Astrocyte (in vitro differentiated cells and primary cell): ENCODE data around the gene ERMARD. TPM values are rescaled to one million over a fixed set of nuclear protein-coding genes. Genes with fewer than 3 reads are reported as not detected.

Source experiments
- DNase-seq: peaks from one replicate; pipeline ENCODE4 v3.0.0-alpha.2; 2010; ENCODE audit warnings: low read depth
- FAIRE-seq: peaks from 2 replicates; lab custom pipeline; 2011; peaks lifted over from hg19 to GRCh38; lab: Jason Lieb, UNC
- H2AFZ ChIP-seq: 2 replicates; pipeline ENCODE4 v1.6.0; 2012; ENCODE audit warnings: low read depth, low read length, inconsistent platforms
- H3K27ac ChIP-seq: 2 replicates; pipeline ENCODE4 v1.5.1; 2011; ENCODE audit warnings: low read depth, low read length, inconsistent platforms
- H3K27me3 ChIP-seq: 2 replicates; pipeline ENCODE4 v1.6.0; 2011; ENCODE audit warnings: low read length, inconsistent platforms; ENCODE audit not compliant: insufficient read depth
- H3K36me3 ChIP-seq: 2 replicates; pipeline ENCODE4 v1.5.1; 2011; ENCODE audit warnings: low read length, inconsistent platforms; ENCODE audit not compliant: insufficient read depth
- H3K4me1 ChIP-seq: 2 replicates; pipeline ENCODE4 v1.5.1; 2011; ENCODE audit warnings: low read length, inconsistent platforms; ENCODE audit not compliant: insufficient read depth
- H3K4me2 ChIP-seq: 2 replicates; pipeline ENCODE4 v1.6.0; 2012; ENCODE audit warnings: low read length, inconsistent platforms
- H3K4me3 ChIP-seq: 2 replicates; pipeline ENCODE4 v1.5.1; 2011; ENCODE audit warnings: low read depth, mild to moderate bottlenecking, low read length, inconsistent platforms; ENCODE audit not compliant: insufficient read depth
- H3K79me2 ChIP-seq: 2 replicates; pipeline ENCODE4 v1.6.0; 2012; ENCODE audit warnings: mild to moderate bottlenecking, low read length, inconsistent platforms; ENCODE audit not compliant: insufficient read depth
- H3K9ac ChIP-seq: 2 replicates; pipeline ENCODE4 v1.6.0; 2012; ENCODE audit warnings: mild to moderate bottlenecking, low read length, inconsistent platforms
- H3K9me3 ChIP-seq: 2 replicates; pipeline ENCODE4 v1.5.1; 2012; ENCODE audit warnings: low read depth, mild to moderate bottlenecking, low read length, inconsistent platforms; ENCODE audit not compliant: insufficient read depth
- H4K20me1 ChIP-seq: 2 replicates; pipeline ENCODE4 v1.6.0; 2012; ENCODE audit warnings: low read length, inconsistent platforms; ENCODE audit not compliant: insufficient read depth
- H3K27ac Mint-ChIP-seq: one replicate; pipeline ENCODE4 v1.8.0; 2021; ENCODE audit warnings: mild to moderate bottlenecking, mixed read lengths; ENCODE audit not compliant: unreplicated experiment
- H3K27me3 Mint-ChIP-seq: one replicate; pipeline ENCODE4 v1.8.0; 2021; ENCODE audit warnings: low read depth, mixed read lengths; ENCODE audit not compliant: unreplicated experiment
- H3K36me3 Mint-ChIP-seq: one replicate; pipeline ENCODE4 v1.8.0; 2021; ENCODE audit warnings: low read depth, mixed read lengths; ENCODE audit not compliant: unreplicated experiment
- H3K4me1 Mint-ChIP-seq: one replicate; pipeline ENCODE4 v1.8.0; 2021; ENCODE audit warnings: low read depth, mixed read lengths; ENCODE audit not compliant: unreplicated experiment
- H3K4me3 Mint-ChIP-seq: one replicate; pipeline ENCODE4 v1.8.0; 2021; ENCODE audit warnings: mild to moderate bottlenecking, moderate library complexity, mixed read lengths; ENCODE audit not compliant: unreplicated experiment
- H3K9me3 Mint-ChIP-seq: one replicate; pipeline ENCODE4 v1.8.0; 2021; ENCODE audit warnings: mild to moderate bottlenecking, mixed read lengths; ENCODE audit not compliant: unreplicated experiment
- EZH2 ChIP-seq: IDR thresholded peaks from 2 replicates; pipeline ENCODE4 v1.6.1; 2012; ENCODE audit warnings: mild to moderate bottlenecking, low read length, inconsistent platforms; ENCODE audit not compliant: insufficient read depth
- total RNA-seq: library from RNA; stranded (reverse); gene quantifications from 2 replicates; pipeline ENCODE4 v1.2.1, GENCODE V29; 2021
- TF ChIP-seq, protein P1 (sequence below): IDR thresholded peaks from 2 replicates; pipeline ENCODE4 v1.5.1; 2011; ENCODE audit warnings: low read depth, mild to moderate bottlenecking, inconsistent platforms, low read length, moderate library complexity; ENCODE audit not compliant: insufficient read depth

Gene ERMARD
- total RNA-seq, 1 donor from 2014 or later = 13.1 TPM

DNA sequence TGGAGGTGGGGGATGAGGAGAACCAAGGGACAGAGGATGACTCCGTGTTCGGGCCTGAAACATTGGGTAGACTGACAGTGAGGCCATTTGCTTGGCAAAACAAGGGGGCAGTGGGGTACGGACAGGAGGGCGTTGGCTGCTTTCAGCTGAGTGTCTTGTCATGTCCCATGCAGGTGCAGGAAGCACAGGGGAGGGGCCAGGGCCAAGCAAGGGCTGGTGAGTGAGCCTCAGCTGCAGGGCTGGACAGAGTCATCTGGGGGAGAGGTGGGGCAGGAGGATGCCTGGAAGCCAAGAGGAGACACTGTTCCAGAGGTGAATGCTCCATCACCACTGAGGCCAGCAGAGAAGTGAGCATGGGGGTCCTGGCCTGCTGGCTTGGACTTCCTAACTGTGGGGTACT is 78.4 kb downstream of the ERMARD start:
- H3K27ac ChIP-seq = no peak overlapping the region
- H3K4me3 Mint-ChIP-seq = no peak overlapping the region
- peaks cover 9% of the 10 kb centered on the region for H3K9me3 Mint-ChIP-seq
- no peak overlapping the region for H3K4me3 ChIP-seq
- H3K27me3 ChIP-seq = peaks cover 4% of the 10 kb centered on the region
- no peak for FAIRE-seq
- H3K27ac Mint-ChIP-seq = no peak overlapping the region
- no peak for DNase-seq
- H3K4me1 Mint-ChIP-seq = peaks cover 9% of the 10 kb centered on the region
- H3K4me1 ChIP-seq = no peaks in the 10 kb centered on the region
- H4K20me1 ChIP-seq = no peaks in the 10 kb centered on the region
- no peaks in the 10 kb centered on the region for H3K36me3 ChIP-seq
- no peaks in the 10 kb centered on the region for H3K36me3 Mint-ChIP-seq
- H2AFZ ChIP-seq = no peak overlapping the region
- H3K9ac ChIP-seq = no peak overlapping the region
- peaks cover 55% of the 10 kb centered on the region for H3K27me3 Mint-ChIP-seq
- H3K79me2 ChIP-seq = no peaks in the 10 kb centered on the region
- no peak overlapping the region for H3K4me2 ChIP-seq
- TF ChIP-seq EZH2 = no peak
- TF ChIP-seq, protein P1, sequence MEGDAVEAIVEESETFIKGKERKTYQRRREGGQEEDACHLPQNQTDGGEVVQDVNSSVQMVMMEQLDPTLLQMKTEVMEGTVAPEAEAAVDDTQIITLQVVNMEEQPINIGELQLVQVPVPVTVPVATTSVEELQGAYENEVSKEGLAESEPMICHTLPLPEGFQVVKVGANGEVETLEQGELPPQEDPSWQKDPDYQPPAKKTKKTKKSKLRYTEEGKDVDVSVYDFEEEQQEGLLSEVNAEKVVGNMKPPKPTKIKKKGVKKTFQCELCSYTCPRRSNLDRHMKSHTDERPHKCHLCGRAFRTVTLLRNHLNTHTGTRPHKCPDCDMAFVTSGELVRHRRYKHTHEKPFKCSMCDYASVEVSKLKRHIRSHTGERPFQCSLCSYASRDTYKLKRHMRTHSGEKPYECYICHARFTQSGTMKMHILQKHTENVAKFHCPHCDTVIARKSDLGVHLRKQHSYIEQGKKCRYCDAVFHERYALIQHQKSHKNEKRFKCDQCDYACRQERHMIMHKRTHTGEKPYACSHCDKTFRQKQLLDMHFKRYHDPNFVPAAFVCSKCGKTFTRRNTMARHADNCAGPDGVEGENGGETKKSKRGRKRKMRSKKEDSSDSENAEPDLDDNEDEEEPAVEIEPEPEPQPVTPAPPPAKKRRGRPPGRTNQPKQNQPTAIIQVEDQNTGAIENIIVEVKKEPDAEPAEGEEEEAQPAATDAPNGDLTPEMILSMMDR = no peak
- no peaks in the 10 kb centered on the region for H3K9me3 ChIP-seq

DNA sequence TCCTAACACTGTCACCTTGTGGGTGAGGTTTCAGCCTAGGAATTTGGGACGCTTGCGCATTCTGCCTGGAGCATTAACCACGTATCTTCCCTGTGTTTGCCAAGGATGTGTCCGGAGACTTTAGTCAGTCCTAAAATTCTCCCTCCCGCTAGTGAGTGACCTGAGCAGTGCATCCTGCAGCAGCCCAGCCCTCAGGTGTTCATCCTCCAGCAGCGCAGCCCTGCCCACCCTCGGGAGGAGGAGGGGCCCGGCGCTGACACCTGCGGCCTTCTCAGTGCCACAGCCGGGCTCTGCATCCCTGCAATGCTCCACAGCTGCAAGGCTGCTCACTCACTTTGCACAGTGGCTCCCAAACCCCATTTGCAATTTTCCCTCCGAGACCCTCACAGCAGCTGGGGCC is 79.5 kb downstream of the ERMARD start:
- no peaks in the 10 kb centered on the region for H4K20me1 ChIP-seq
- no peaks in the 10 kb centered on the region for H3K79me2 ChIP-seq
- no peak overlapping the region for H2AFZ ChIP-seq
- no peak overlapping the region for H3K9ac ChIP-seq
- H3K9me3 Mint-ChIP-seq = peaks cover 15% of the 10 kb centered on the region
- H3K4me3 ChIP-seq = no peak overlapping the region
- peaks cover 9% of the 10 kb centered on the region for H3K4me1 Mint-ChIP-seq
- no peaks in the 10 kb centered on the region for H3K4me1 ChIP-seq
- no peaks in the 10 kb centered on the region for H3K36me3 Mint-ChIP-seq
- no peak overlapping the region for H3K4me2 ChIP-seq
- H3K36me3 ChIP-seq = no peaks in the 10 kb centered on the region
- DNase-seq = no peak
- H3K9me3 ChIP-seq = no peaks in the 10 kb centered on the region
- H3K27me3 ChIP-seq = peaks cover 7% of the 10 kb centered on the region
- no peak for FAIRE-seq
- H3K27ac Mint-ChIP-seq = no peak overlapping the region
- no peak overlapping the region for H3K4me3 Mint-ChIP-seq
- H3K27ac ChIP-seq = no peak overlapping the region
- H3K27me3 Mint-ChIP-seq = peaks cover 51% of the 10 kb centered on the region
- TF ChIP-seq, protein P1 = no peak
- no peak for TF ChIP-seq EZH2

Other genes with a start within 250 kb of the ERMARD start
- gene WDR27, start 49.6 kb upstream of the ERMARD start, total RNA-seq = 28.7 and 31.2 TPM in 2 replicates
- gene C6orf120, start 49.5 kb upstream of the ERMARD start, total RNA-seq = 34.6 and 37.7 TPM in 2 replicates
- 28.6 and 30.9 TPM in 2 replicates for gene PHF10, start 27.1 kb upstream of the ERMARD start, total RNA-seq
- 0.53 and 1.0 TPM in 2 replicates for gene DYNLT2, start 50 bp upstream of the ERMARD start, total RNA-seq